Limb (tissue), 2 donors: ENCODE results near the gene UFD1.

Experiments
- DNase-seq, 2 donors: peaks; one replicate each; pipeline ENCODE4 v3.0.0-alpha.2; 2016; ENCODE audit errors: extremely low spot score in 2 of 2

Gene UFD1

DNA sequence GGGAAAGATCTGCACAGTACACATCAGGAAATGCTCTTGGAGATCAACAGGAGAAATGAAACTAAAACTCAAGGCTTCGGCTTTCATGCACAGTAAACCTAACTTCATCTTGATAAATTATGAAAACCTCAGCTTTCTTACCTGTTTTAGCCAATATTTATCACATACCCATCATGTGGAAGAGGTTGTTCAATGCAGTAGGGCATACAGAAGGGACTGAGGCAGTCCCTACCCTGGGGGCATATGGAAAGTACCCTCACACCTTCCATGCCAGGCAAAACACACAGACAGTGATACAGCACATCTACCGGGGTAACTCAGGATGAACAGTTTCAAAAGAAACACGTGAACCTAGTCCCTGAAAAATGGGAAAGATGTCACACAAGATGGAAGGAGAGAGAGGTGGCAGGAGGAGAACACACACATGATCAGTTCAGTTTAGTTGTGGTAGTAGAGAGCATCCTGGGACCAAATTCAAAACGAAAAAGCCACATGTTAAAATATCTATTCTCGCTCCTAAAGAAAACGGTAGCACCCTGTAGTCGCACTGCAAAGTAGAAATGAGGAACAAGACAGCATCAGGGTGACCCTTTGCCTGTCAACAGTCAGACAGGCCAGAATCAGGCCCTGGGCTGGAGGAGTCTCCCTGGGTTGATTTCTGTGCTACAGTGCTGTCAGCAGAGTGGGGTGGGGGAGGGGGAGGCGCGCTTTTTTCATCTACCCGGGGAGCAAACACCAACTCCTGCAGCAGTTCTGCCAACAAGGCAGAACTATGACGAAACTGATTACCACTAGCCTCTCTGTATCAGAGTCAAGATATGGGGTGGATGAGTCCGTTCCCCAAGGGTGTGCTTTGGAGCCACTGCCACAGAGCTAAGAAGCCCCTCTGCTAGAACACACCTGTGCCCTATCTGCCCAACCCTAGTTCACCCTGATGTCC is 48.8 kb downstream of the UFD1 start:
- peak in 1 of 2 donors; percentile 37 for DNase-seq

- DNase-seq: no peak
These were observed 54.9 kb downstream of the UFD1 start for GRCh38 chr22:19424186-19424500.

- DNase-seq: no peak
These were observed 56.3 kb downstream of the UFD1 start for GRCh38 chr22:19422440-19423301.

- no peak for DNase-seq
These were observed 58.7 kb downstream of the UFD1 start for GRCh38 chr22:19420321-19420720.

GRCh38 chr22:19419464-19420178 is 59.4 kb downstream of the UFD1 start:
- DNase-seq: no peak

DNA sequence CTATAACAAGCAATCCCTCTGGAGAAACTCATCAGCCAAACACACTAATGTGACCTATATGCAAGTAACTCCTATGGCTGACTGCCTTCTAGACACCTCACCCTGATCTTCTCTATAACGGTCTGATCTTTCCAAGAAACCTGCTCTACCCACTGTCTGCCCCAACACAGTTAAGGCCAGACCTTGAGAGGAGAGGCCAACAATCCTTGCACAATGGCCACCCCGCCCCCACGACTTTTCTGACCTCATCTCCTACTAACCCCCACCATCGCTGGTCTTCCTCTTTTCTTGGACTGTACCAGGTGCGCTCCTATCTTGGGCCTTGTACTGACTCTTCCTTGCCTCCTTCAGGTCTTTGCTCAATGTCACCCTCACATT is 59.9 kb downstream of the UFD1 start:
- DNase-seq: no peak

DNA sequence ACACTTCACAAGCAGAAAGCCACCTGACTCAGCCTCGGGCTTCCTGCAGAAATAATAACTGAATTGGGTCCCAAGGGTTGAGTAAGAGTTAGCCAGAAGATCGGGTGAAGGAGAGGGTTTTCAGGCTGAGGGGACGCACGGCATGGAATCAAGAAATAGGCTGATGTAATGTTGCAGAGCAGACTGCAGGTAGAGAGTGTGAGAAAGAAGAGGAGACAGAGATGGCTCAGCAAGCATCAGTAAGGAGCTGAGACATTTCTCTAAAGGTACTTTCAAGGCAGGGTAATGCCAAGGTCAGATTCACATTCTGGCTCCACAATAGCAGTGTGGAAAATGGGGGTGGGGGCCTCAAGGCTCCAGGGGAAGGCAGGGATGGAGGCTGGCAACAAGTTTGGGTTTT is 66.1 kb downstream of the UFD1 start:
- no peak for DNase-seq

DNA sequence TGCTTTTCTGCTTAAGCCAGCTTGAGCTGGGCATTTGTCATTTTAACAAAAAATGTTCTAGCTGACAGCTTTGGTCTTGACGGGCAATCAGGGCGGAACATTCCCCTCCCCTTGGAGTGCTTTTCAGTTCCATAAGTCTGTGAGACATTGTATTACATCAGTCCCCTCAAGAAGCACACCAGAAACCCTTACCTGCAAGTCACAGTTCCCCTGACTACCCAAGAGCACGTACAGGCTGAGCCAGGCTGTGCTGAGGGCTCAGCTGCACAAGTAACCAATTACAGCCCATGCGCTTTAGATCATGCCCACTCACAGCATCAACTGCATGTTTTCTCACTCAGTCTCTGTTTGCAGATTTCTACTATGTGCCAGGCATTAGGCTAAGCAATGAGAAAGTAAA is 66.5 kb downstream of the UFD1 start:
- no peak for DNase-seq

- DNase-seq: no peak
These were observed 67.3 kb downstream of the UFD1 start for GRCh38 chr22:19411690-19412045.

DNA sequence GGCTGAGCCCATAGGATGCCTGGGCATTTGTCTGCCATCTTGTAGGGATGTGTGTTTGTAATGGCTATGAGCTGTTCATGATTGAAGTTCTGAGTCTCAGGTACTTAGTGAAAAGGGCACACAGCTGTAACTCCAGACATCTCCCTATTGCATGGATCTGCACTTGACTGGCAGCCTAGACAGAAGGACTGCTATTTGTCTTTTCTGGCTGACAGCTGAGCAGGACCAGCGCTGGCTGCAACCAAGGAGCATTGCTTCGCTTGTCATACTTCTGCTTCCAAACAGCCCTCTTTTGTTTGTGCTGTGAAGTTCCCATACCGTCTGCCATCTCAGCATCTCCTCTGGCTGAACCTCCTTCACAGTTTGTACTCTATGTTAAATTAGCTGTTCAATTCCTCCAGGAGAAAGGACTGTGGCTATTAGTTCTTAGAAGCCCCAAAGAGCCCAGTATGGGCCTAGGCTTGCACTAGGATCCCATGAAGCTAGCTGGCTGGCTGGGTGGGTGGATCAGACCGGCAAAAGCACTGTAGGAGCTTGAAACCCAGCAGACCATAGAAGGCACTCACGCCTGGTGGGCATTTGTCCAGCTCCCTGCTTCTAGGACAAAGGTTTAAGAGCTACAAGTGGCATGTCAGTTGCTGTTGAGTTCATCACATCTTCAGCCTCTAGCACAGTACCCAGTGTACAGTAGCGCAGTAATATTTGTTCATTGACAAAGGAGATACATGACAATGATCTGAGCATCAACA is 67.9 kb downstream of the UFD1 start:
- no peak for DNase-seq

GRCh38 chr22:19407649-19408606 is 71.1 kb downstream of the UFD1 start:
- DNase-seq: no peak

GRCh38 chr22:19406846-19407245 is 72.1 kb downstream of the UFD1 start:
- no peak for DNase-seq

DNA sequence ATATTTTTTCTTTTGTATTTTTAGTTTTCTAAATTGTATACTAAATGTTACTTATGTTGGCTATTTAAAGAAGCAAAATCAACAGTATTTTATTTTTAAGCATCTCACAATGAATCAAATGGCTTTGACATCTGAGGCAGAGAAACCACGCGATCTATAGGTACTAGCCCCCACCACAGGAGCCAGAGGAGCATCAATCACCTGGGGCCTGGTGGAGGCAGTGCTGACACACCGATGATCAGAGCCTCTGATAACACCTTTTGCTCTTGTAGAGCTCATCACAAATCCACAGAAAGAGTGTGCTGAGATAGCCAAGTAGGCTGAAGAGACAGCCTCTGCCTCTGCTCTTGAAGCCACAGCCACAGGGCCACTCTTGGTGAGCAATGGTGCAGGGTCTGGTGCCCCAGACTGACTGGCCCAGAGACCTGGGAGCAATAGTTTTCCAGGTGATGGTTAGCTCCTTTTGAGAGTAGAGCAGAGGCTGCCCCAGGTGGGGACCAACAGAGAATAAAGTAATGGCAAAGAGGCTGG is 72.6 kb downstream of the UFD1 start:
- DNase-seq: no peak

- DNase-seq: no peak
These were observed 73.3 kb downstream of the UFD1 start for GRCh38 chr22:19405652-19406051.

GRCh38 chr22:19405133-19405532 is 73.9 kb downstream of the UFD1 start:
- no peak for DNase-seq

GRCh38 chr22:19404676-19405075 is 74.3 kb downstream of the UFD1 start:
- no peak for DNase-seq

GRCh38 chr22:19402642-19403191 is 76.3 kb downstream of the UFD1 start:
- no peak for DNase-seq

GRCh38 chr22:19401483-19401882 is 77.5 kb downstream of the UFD1 start:
- DNase-seq: no peak

DNA sequence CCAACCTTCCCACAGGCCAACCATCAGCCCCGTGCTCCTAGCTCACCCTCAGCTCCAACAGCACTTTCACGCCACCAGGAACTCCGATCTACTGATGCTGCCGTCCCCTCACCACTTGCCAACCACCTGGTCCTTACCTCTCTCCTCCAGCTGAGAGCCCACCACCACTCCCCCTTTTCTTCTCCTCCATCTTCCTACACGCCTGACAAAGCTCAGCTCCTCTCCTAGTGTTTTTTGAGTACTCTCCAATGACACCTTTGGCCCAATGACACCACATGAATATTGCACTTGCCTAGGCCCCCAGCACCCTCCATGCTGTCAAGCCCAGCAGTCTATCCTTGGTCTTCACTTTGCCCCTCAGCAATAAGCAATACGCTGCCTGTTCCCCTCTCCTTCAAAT is 78.1 kb downstream of the UFD1 start:
- DNase-seq: no peak
